Measurements from ENCODE around the gene SLC50A1.

DNA sequence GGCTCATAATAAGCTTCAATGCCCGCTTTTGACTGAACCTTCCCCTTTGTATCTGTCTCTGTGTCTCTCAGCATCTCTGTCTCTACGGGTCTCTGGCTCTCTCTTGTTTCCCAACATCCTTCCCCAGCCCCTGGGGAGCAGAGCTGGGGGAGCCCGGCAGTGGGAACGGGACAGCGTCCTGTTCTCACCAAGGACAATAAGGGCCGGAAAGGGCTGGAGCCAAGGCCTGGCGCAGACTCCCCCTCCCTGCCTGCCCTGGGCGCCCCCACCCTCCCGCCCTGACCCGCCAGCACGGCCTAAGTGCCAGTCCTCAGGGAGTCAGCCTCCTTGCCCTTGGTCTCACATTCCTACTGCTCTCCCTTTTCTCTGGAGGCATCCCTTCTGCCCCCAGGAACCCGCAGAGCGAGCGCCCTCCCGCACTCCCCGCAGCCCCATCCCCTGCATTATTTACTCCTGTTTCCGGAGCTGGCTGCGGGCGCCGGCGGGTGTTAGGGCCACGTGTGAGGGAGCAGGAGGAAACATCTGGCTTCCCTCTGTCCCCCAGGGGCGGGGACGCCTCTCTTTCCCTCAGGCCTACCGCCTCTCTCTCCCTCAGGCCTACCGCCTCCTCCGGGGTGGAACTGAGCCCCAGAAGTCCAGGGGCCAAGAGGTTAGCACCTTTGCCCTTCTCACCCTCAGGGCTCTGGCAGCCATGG is 31.0 kb downstream of the SLC50A1 start:
- TF ChIP-seq, protein P1, sequence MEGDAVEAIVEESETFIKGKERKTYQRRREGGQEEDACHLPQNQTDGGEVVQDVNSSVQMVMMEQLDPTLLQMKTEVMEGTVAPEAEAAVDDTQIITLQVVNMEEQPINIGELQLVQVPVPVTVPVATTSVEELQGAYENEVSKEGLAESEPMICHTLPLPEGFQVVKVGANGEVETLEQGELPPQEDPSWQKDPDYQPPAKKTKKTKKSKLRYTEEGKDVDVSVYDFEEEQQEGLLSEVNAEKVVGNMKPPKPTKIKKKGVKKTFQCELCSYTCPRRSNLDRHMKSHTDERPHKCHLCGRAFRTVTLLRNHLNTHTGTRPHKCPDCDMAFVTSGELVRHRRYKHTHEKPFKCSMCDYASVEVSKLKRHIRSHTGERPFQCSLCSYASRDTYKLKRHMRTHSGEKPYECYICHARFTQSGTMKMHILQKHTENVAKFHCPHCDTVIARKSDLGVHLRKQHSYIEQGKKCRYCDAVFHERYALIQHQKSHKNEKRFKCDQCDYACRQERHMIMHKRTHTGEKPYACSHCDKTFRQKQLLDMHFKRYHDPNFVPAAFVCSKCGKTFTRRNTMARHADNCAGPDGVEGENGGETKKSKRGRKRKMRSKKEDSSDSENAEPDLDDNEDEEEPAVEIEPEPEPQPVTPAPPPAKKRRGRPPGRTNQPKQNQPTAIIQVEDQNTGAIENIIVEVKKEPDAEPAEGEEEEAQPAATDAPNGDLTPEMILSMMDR (IDR thresholded peaks at IDR 0.05), result no peak
- no peak for TF ChIP-seq POLR2A (IDR thresholded peaks at IDR 0.05)
